K562 (cell line): ENCODE results near the gene FUNDC2. TPM values are rescaled to one million over a fixed set of nuclear protein-coding genes. Genes with fewer than 3 reads are reported as not detected.
"Not testable (repeated sequence)": the region's sequence is repeated elsewhere in the genome, so short reads cannot be mapped to it uniquely, and the experiment has no call there.

Experiments
- ATAC-seq: fragments of 200-7000 bp; cut with Tn5 transposase; 3 replicates; pipeline ENCODE4 v1.9.1; 2020; ENCODE audit warnings: moderate library complexity
- BruUV-seq: library from RNA; stranded (reverse); fragments of 400-500 nt; replicated peaks from 2 replicates; lab custom pipeline; 2021; lab: Mats Ljungman, UMichigan
- CTCF ChIA-PET: fragments of 300-600 bp; formaldehyde crosslinking; extraction: SDS; loops from one replicate; lab custom pipeline; 2021; ENCODE audit warnings: low intra/inter-chr PET ratio; lab: Yijun Ruan, JAX
- POLR2A ChIA-PET: fragments of 300-600, 350-650 bp; sonication (Branson Sonifier 250); formaldehyde crosslinking; extraction: SDS; loops from one replicate; lab custom pipeline; 2021; ENCODE audit warnings: antibody characterized with exemption, inconsistent platforms; lab: Yijun Ruan, JAX
- DNase-seq, 4 experiments: peaks; one replicate each; pipeline versions ENCODE4 v3.0.0 to v3.0.0-alpha.2; 2011 to 2018; ENCODE audit warnings: low spot score in 3 of 4, mixed read lengths in 3 of 4; ENCODE audit errors: extremely low read depth in 1 of 4
- FAIRE-seq: peaks from 2 replicates; lab custom pipeline; 2011; peaks lifted over from hg19 to GRCh38; lab: Jason Lieb, UNC
- H2AFZ ChIP-seq: 2 replicates; pipeline ENCODE4 v1.6.0; 2011; ENCODE audit warnings: low read depth, low read length, control low read depth, inconsistent platforms
- H3K27ac ChIP-seq: fragments of 200-600 bp; 3 replicates; pipeline ENCODE4 v1.8.0; 2011; ENCODE audit warnings: low read depth, mild to moderate bottlenecking, control low read depth, inconsistent platforms, low read length, moderate library complexity, mixed read lengths; ENCODE audit errors: extremely low read depth
- H3K27me3 ChIP-seq, 2 experiments: fragments of 300-600 bp in 1 of 2; 2 replicates in 1 of 2; 3 replicates in 1 of 2; pipeline versions ENCODE4 v1.6.0 to v1.8.0; 2011; ENCODE audit warnings: inconsistent platforms in 2 of 2, low read length in 2 of 2, mild to moderate bottlenecking in 1 of 2, mixed read lengths in 1 of 2, moderate library complexity in 1 of 2; ENCODE audit not compliant: control insufficient read depth in 2 of 2, insufficient read depth in 2 of 2
- H3K36me3 ChIP-seq: fragments of 300-600 bp; 3 replicates; pipeline ENCODE4 v1.8.0; 2011; ENCODE audit warnings: mild to moderate bottlenecking, low read length, inconsistent platforms; ENCODE audit not compliant: control insufficient read depth, insufficient read depth
- H3K4me1 ChIP-seq, 2 experiments: fragments of 200-600 bp in 1 of 2; replicated peaks in 1 of 2; 2 replicates in 1 of 2; 3 replicates in 1 of 2; pipeline versions ENCODE4 v1.5.1 to v1.8.0; 2011; ENCODE audit warnings: inconsistent platforms in 2 of 2, low read length in 2 of 2, mild to moderate bottlenecking in 1 of 2, mixed read lengths in 1 of 2, moderate library complexity in 1 of 2; ENCODE audit not compliant: control insufficient read depth in 2 of 2, insufficient read depth in 2 of 2
- H3K4me2 ChIP-seq: 2 replicates; pipeline ENCODE4 v1.6.1; 2011; ENCODE audit warnings: low read length, control low read depth, inconsistent platforms, mixed read lengths; ENCODE audit not compliant: insufficient read depth
- H3K4me3 ChIP-seq: fragments of 200-600 bp; sonication (generic), shearing (Covaris generic); 2 replicates; pipeline ENCODE4 v1.5.1; 2016; ENCODE audit warnings: control low read depth, inconsistent platforms
- H3K79me2 ChIP-seq: fragments of 200-600 bp; 3 replicates; pipeline ENCODE4 v1.8.0; 2011; ENCODE audit warnings: low read length, inconsistent platforms; ENCODE audit not compliant: control insufficient read depth, insufficient read depth
- H3K9ac ChIP-seq, 2 experiments: 2 replicates each; pipeline versions ENCODE4 v1.6.0 to v1.6.1; 2011; ENCODE audit warnings: low read depth in 2 of 2, low read length in 2 of 2, control low read depth in 1 of 2, inconsistent platforms in 1 of 2, mild to moderate bottlenecking in 1 of 2, mixed read lengths in 1 of 2; ENCODE audit not compliant: insufficient read depth in 1 of 2
- H3K9me1 ChIP-seq: one replicate; pipeline ENCODE4 v1.6.0; 2011; ENCODE audit warnings: inconsistent platforms, mild to moderate bottlenecking, low read length, moderate library complexity; ENCODE audit not compliant: control insufficient read depth, insufficient read depth
- H3K9me3 ChIP-seq: replicated peaks from 2 replicates; pipeline ENCODE4 v1.5.1; 2011; ENCODE audit warnings: low read depth, low read length, inconsistent platforms; ENCODE audit not compliant: control insufficient read depth, insufficient read depth
- H4K20me1 ChIP-seq: replicated peaks from 2 replicates; pipeline ENCODE4 v1.6.1; 2011; ENCODE audit warnings: low read length, inconsistent platforms, mixed read lengths; ENCODE audit not compliant: control insufficient read depth, insufficient read depth
- ARID1B ChIP-seq: fragments of 450-650 bp; IDR thresholded peaks from 2 replicates; pipeline ENCODE4 v1.6.1; 2016; ENCODE audit warnings: antibody characterized with exemption, mild to moderate bottlenecking, inconsistent platforms
- ARNT ChIP-seq, 2 experiments: fragments of 450-650 bp; IDR thresholded peaks; 2 replicates each; pipeline ENCODE4 v1.6.1; 2016; ENCODE audit warnings: mild to moderate bottlenecking in 1 of 2
- CXXC5 ChIP-seq: fragments of 250-450 bp; sonication (Bioruptor Pico); IDR thresholded peaks from 2 replicates; pipeline ENCODE4 v1.8.0; 2022; ENCODE audit warnings: inconsistent platforms, mild to moderate bottlenecking, moderate library complexity
- DPF2 ChIP-seq: fragments of 450-650 bp; IDR thresholded peaks from 2 replicates; pipeline ENCODE4 v1.6.1; 2016
- EP400 ChIP-seq: fragments of 450-650 bp; IDR thresholded peaks from 2 replicates; pipeline ENCODE4 v1.6.1; 2017; ENCODE audit warnings: antibody characterized with exemption, mild to moderate bottlenecking, moderate library complexity
- MEIS2 ChIP-seq: fragments of 450-650 bp; IDR thresholded peaks from 2 replicates; pipeline ENCODE4 v1.6.1; 2014; ENCODE audit warnings: mild to moderate bottlenecking; ENCODE audit not compliant: partially characterized antibody
- MTA3 ChIP-seq: fragments of 450-650 bp; formaldehyde crosslinking; IDR thresholded peaks from 2 replicates; pipeline ENCODE4 v1.6.1; 2017; ENCODE audit warnings: mild to moderate bottlenecking, borderline replicate concordance
- NFIC ChIP-seq: fragments of 450-650 bp; IDR thresholded peaks from 2 replicates; pipeline ENCODE4 v1.6.1; 2017; ENCODE audit warnings: mild to moderate bottlenecking, inconsistent platforms
- NFIX ChIP-seq: fragments of 250-450 bp; sonication (Bioruptor Pico); IDR thresholded peaks from 2 replicates; pipeline ENCODE4 v1.4.0; 2020; ENCODE audit warnings: low read depth, mild to moderate bottlenecking, moderate library complexity
- SMARCA4 ChIP-seq: fragments of 450-650 bp; IDR thresholded peaks from 2 replicates; pipeline ENCODE4 v1.6.1; 2016
- SMARCE1 ChIP-seq: fragments of 450-650 bp; IDR thresholded peaks from 2 replicates; pipeline ENCODE4 v1.7.1; 2016; ENCODE audit warnings: mild to moderate bottlenecking
- ZNF239 ChIP-seq: fragments of 250-450 bp; sonication (Bioruptor Pico); IDR thresholded peaks from 2 replicates; pipeline ENCODE4 v1.4.0; 2020; ENCODE audit warnings: mild to moderate bottlenecking
- ZNF592 ChIP-seq: fragments of 450-650 bp; IDR thresholded peaks from 2 replicates; pipeline ENCODE4 v1.6.1; 2017; ENCODE audit warnings: antibody characterized with exemption, mild to moderate bottlenecking
- WGBS: fragments of 100-300 bp; shearing (Covaris generic); methylation state at CpG from one replicate; pipeline ENCODE4 v1.1.6; 2016; ENCODE audit warnings: low coverage, mixed read lengths; ENCODE audit not compliant: insufficient coverage; ENCODE audit errors: missing lambda C conversion rate; 5-methylcytosine and 5-hydroxymethylcytosine counted together
- in situ Hi-C: fragments of 300-500 bp; cut with MboI; formaldehyde crosslinking; loops from 4 replicates; pipeline ENCODE4 v1.15.0; 2018; ENCODE audit warnings: inconsistent platforms, mixed read lengths
- intact Hi-C: fragments of 100-400 bp; cut with micrococcal nuclease; formaldehyde crosslinking; loops from 2 replicates; pipeline ENCODE4 v1.14.2; 2022
- polyA plus RNA-seq, 8 experiments: library from polyadenylated mRNA; depleted of rRNA in 4 of 8; stranded (reverse) in 5 of 8; unstranded in 3 of 8; fragments of >200 nt; fragmentation: Nextera tagmentation in 2 of 8; fragmentation: Illumina TruSeq in 1 of 8; extraction: Ambion mirVana in 2 of 8; extraction: Trizol in 1 of 8; gene quantifications; 2 replicates each; pipeline versions ENCODE4 v1.2.1 to v1.2.3, GENCODE V29; 2011 to 2014; ENCODE audit warnings: inconsistent platforms in 1 of 8, missing spikeins in 1 of 8
- total RNA-seq, 7 experiments: library from RNA; depleted of rRNA in 6 of 7; stranded (reverse); fragments of >200 nt in 6 of 7; fragmentation: Illumina TruSeq in 2 of 7; extraction: Trizol in 2 of 7; gene quantifications; 2 replicates each; pipeline versions ENCODE4 v1.2.1 to v1.2.3, GENCODE V29; 2011 to 2021; ENCODE audit warnings: low replicate concordance in 1 of 7
- TF ChIP-seq, protein P1 (sequence below), 2 experiments: IDR thresholded peaks in 1 of 2; conservative IDR thresholded peaks in 1 of 2; 2 replicates each; pipeline ENCODE4 v1.6.1; 2016; ENCODE audit warnings: low read depth in 2 of 2, mild to moderate bottlenecking in 1 of 2, missing compliant biosample characterization in 1 of 2, missing genetic modification characterization in 1 of 2, moderate library complexity in 1 of 2

The FUNDC2 gene
- total and polyA plus RNA-seq, 9 of the 15 experiments (the other 6 are each of a cell fraction or from before 2014, with no cell fraction given), result 50.6 to 235 (median 123) TPM

DNA sequence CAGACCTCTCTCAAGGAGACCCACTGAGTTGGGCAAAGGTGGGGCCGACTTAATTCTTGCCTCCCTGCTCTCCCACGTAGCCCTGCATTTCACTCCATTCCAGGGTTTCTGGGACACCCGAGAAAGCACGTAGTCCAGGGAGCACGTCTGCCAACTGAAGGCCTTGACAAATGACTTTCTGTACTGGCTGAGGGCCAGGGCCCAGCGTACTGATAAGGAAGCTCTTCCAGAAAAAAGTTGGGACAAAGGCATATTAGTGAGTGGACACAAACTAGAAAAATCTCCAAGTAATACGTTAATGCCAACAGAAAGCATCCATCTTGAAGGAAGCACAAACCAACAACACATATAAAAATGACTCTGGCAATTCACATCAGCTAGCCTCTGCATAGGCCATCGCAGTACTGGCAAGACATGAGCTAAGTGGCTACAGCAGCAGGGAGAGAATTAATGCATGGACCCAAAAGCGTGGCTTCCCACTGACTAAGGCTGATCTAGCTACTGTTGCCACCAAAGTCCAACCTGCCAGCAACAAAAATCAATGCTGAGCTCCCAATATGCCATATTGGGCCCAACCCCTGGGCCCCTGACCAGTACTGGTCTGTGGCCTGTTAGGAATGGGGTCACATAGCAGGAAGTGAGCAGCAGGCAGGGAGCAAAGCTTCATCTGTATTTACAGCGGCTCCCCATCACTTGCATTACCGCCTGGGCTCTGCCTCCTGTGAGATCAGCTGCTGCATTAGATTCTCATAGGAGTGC lies 19.6 kb upstream of the FUNDC2 start:
- H3K36me3 ChIP-seq, H3K27me3 ChIP-seq, H3K27ac ChIP-seq, H3K79me2 ChIP-seq, H4K20me1 ChIP-seq, H3K9ac ChIP-seq, intact Hi-C loops, H3K9me3 ChIP-seq, H3K9me1 ChIP-seq, DNase-seq, BruUV-seq, H3K4me3 ChIP-seq, CTCF ChIA-PET: not testable (repeated sequence)
- Histone ChIP-seq H3K4me2 (peak overlapping the region; percentile 39; the same call in 1 of the 2 replicates), H2AFZ (peak overlapping the region; percentile 78), H3K4me1 (peaks cover 21 to 32% of the 10 kb centered on the region in 2 experiments; a peak in 4 of 5 replicates)
- peak; percentile 70 for ATAC-seq
- in situ Hi-C loops, result loop anchor here (5.0 kb wide), 1 partner anchor 140 kb away; no protein-coding TSS in a partner anchor
- POLR2A ChIA-PET, result interaction anchor here (0.6 to 1.3 kb wide), 5 partner anchors 18 to 219 kb away, joined by 3 to 6 read pairs (median 3); partner anchors contain the start of gene FUNDC2
- FAIRE-seq, result peak; percentile 95
- WGBS, result 21% methylated on average over 6 of the region's 11 CpGs
- TF ChIP-seq SMARCA4, result peak; percentile 50; the same call in 1 of the 2 replicates
- TF ChIP-seq ZNF592, result 0 out of 2 replicates have a peak, but pooled peaks have one; percentile 33
- peak; percentile 15; the same call in 1 of the 2 replicates for TF ChIP-seq EP400
- peak; percentile 94 for TF ChIP-seq NFIC
- TF ChIP-seq ARID1B, result peak; percentile 37
- TF ChIP-seq DPF2, result 0 out of 2 replicates have a peak, but pooled peaks have one; percentile 48
- TF ChIP-seq CXXC5, result peak; percentile 30; the same call in 1 of the 2 replicates
- peak; percentile 47 for TF ChIP-seq NFIX (CRISPR knock-in tag)
- TF ChIP-seq ARNT (IDR thresholded peaks at IDR 0.05), result 0 out of 4 replicates have a peak, but pooled peaks of 1 of the 2 experiments have one; percentile 25
- TF ChIP-seq, protein P1, sequence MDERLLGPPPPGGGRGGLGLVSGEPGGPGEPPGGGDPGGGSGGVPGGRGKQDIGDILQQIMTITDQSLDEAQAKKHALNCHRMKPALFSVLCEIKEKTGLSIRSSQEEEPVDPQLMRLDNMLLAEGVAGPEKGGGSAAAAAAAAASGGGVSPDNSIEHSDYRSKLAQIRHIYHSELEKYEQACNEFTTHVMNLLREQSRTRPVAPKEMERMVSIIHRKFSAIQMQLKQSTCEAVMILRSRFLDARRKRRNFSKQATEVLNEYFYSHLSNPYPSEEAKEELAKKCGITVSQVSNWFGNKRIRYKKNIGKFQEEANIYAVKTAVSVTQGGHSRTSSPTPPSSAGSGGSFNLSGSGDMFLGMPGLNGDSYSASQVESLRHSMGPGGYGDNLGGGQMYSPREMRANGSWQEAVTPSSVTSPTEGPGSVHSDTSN (CRISPR knock-in tag; IDR thresholded peaks at IDR 0.05; ENCODE audit: low read depth), result not testable (repeated sequence)
- TF ChIP-seq, protein P1 (tag; conservative IDR thresholded peaks at IDR 0.05; ENCODE audit: low read depth), result peak; percentile 94
- TF ChIP-seq SMARCE1, result peak; percentile 45; the same call in 1 of the 2 replicates
- TF ChIP-seq MEIS2, result peak; percentile 96
- peak; percentile 38; the same call in 1 of the 2 replicates for TF ChIP-seq ZNF239 (CRISPR knock-in tag)
- TF ChIP-seq MTA3, result 0 out of 2 replicates have a peak, but pooled peaks have one; percentile 35
